Mucosa of rectum (tissue), 2 donors: ENCODE data around the gene HLA-F.

Experiments used
- H3K27ac ChIP-seq, 2 donors: one replicate each; pipeline ENCODE4 v1.7.0; 2013; ENCODE audit warnings: inconsistent platforms in 2 of 2, low read depth in 2 of 2, low read length in 2 of 2
- H3K27me3 ChIP-seq, 2 donors: one replicate each; pipeline ENCODE4 v1.7.0; 2013; ENCODE audit warnings: low read length in 2 of 2; ENCODE audit not compliant: control insufficient read depth in 2 of 2, insufficient read depth in 2 of 2
- H3K36me3 ChIP-seq, 2 donors: one replicate each; pipeline ENCODE4 v1.7.0; 2013; ENCODE audit warnings: low read length in 2 of 2; ENCODE audit not compliant: control insufficient read depth in 2 of 2, insufficient read depth in 2 of 2
- H3K4me1 ChIP-seq, 2 donors: one replicate each; pipeline ENCODE4 v1.7.0; 2013; ENCODE audit warnings: low read length in 2 of 2, mild to moderate bottlenecking in 1 of 2; ENCODE audit not compliant: control insufficient read depth in 2 of 2, insufficient read depth in 2 of 2
- H3K4me3 ChIP-seq, 2 donors: one replicate each; pipeline ENCODE4 v1.7.0; 2013; ENCODE audit warnings: low read length in 2 of 2
- H3K9ac ChIP-seq, 2 donors: one replicate each; pipeline ENCODE4 v1.7.0; 2013; ENCODE audit warnings: low read length in 2 of 2, low read depth in 1 of 2, mild to moderate bottlenecking in 1 of 2
- H3K9me3 ChIP-seq, 2 donors: one replicate each; pipeline ENCODE4 v1.7.0; 2013; ENCODE audit warnings: low read length in 2 of 2; ENCODE audit not compliant: control insufficient read depth in 2 of 2
- donor health status: healthy.
- donor health status: Normal muscosa, but diverticular disease.

Gene HLA-F

DNA sequence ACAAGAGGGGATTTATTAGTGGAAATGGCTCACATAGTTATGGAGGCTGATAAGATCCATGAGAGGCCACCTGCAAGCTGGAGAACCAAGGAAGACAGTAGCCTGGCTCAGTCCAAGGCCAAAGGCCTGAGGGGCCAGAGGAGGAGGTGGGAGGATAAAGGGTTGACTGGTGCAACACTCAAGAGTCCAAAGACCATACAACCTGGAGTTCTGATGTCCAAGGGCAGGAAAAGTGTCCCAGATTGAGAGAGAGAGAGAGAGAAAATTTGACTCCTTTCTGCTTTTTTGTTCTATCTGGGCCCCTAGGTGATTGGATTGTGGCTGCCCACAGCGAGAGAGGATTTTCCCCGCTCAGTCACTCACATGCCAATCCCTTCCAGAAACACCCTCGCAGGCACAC is 8.0 kb downstream of the HLA-F start:
- H3K27ac ChIP-seq: no peak overlapping the region
- H3K36me3 ChIP-seq: peaks cover 11 to 17% of the 10 kb centered on the region in 2 donors
- H3K9me3 ChIP-seq: no peaks in the 10 kb centered on the region
- no peak overlapping the region for H3K4me3 ChIP-seq
- H3K4me1 ChIP-seq: no peaks in the 10 kb centered on the region
- H3K27me3 ChIP-seq: no peaks in the 10 kb centered on the region
- H3K9ac ChIP-seq: no peak overlapping the region

DNA sequence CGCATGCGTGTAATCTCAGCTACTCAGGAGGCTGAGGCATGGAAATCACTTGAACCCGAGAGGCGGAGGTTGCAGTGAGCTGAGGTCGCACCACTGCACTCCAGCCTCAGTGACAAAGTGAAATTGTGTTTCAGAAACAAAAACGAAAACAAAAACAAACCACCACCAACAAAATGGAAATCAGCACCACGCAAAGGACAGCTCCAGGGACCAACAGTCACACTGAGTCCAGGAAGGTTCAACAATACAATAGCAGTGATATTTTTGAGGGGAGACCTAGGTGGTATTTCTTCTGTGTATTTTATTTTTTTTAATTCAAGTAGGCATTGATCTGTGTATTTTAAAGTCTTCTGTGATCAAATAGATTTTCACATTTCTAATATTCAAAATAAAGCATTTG is 9.8 kb downstream of the HLA-F start:
- Histone ChIP-seq H3K36me3 (peaks cover 0 to 1% of the 10 kb centered on the region in 2 donors), H3K27me3 (no peaks in the 10 kb centered on the region), H3K27ac (no peak overlapping the region), H3K4me3 (no peak overlapping the region), H3K9ac (no peak overlapping the region), H3K4me1 (no peaks in the 10 kb centered on the region), H3K9me3 (no peaks in the 10 kb centered on the region)

DNA sequence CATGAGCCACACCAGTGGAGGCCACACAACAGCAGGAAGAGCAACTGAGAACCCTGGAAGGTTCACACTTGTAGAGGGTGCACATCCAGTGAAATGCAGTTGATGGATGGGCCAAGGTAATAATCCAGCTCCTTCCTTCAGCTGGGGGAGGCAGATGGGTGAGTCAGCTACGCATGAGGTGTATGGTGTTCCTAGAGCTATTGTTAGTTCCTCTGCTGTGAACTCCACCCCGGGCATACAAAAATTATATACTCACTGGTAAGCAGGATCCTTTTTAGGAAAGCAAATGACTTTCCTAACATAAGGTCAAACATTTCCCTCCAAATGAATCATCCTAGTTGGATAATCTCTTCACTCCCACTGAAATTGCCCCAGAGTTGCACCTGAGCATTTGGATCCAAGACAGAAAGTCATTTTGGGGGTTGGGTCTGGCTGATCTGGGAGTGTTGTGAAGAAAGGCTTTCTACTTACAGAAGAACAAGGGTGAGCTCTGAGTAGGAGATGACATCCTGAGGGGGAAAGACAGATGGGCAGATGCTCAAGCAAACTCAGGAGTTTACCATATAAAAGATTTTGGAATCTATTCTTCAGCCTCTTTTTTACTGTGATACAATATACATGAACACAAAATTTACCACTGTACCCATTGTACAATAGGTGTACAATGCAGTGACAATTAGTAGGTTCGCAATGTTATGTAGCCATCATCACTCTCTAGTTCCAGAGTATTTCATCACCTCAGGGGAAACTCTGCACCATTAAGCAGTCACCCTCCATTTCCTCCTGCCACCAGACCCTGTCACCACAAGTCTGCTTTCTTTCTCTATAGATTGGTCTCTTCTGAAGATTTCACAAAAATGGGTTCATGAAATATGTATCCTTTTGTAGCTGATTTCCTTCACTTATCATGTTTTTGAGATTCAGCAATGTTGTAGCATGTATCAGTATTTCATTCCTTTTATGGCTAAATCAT is 11.1 kb downstream of the HLA-F start:
- H3K4me1 ChIP-seq: no peaks in the 10 kb centered on the region
- no peaks in the 10 kb centered on the region for H3K36me3 ChIP-seq
- H3K9ac ChIP-seq: no peak overlapping the region
- H3K27ac ChIP-seq: no peak overlapping the region
- H3K9me3 ChIP-seq: no peaks in the 10 kb centered on the region
- no peaks in the 10 kb centered on the region for H3K27me3 ChIP-seq
- no peak overlapping the region for H3K4me3 ChIP-seq

DNA sequence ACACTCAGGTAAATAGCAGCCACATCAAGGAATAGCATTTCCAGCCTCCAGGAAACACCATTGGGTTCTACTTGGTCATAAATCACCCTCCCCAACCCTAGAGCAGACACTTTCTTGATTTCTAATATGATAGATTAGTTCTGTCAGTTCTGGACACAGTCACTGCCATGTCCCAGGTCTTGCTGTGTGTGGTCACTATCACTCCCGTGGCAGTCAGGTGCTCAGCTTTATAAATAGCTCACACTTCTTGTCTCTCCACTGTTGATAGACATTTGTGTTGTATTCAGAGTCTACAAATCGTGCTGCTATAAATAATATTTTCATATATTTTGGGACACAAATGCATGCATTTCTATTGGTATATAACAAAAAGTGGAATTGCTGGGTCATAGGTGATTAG is 13.3 kb downstream of the HLA-F start:
- Histone ChIP-seq H3K9ac (no peak overlapping the region), H3K27me3 (no peaks in the 10 kb centered on the region), H3K9me3 (no peaks in the 10 kb centered on the region), H3K36me3 (no peaks in the 10 kb centered on the region), H3K4me3 (no peak overlapping the region), H3K27ac (no peak overlapping the region), H3K4me1 (no peaks in the 10 kb centered on the region)

DNA sequence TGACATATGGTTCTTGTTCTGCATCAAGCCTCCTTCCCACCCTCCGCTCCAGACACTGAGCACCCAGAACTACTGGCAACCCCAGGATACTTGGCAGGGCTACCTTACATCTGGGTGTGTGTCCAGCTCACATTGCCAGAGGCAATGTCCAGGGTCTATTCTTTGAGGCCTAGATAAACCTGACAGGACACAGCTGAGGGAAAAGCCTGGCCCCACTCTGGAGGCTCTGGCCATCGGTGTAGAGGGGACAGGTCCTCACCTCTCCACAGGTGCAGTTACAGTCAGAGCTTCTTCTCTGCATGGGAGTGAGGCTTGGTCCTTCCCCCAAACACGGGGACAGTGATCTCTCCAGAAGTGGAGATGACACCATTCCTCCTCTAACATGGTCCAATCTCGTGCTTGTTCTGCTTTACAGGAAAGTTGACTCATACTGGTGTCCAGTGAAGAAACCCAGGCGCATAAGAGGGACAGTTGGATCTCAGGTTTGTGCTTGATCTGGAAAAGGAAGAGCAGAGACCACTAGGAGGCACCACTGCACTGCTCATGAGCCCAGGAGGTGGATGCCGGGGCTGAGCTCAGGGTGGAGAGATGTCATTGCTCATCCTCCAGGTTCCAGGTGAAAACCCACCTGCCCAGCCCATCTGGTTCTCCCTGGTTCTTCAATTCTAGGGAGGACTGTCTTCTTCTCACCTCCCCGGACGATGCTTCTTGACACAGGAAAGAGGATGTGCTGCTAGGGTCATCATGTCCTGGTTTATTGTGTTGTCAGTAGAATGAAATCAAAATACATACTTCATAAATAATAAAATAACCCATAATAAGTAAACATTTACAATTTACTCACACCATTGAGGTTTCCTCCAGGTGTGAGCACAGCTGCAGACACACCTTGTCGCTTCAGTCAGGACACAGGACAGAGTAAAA is 14.7 kb downstream of the HLA-F start:
- H3K36me3 ChIP-seq: no peaks in the 10 kb centered on the region
- H3K4me3 ChIP-seq: no peak overlapping the region
- no peak overlapping the region for H3K9ac ChIP-seq
- H3K27ac ChIP-seq: no peak overlapping the region
- no peaks in the 10 kb centered on the region for H3K9me3 ChIP-seq
- H3K27me3 ChIP-seq: no peaks in the 10 kb centered on the region
- no peaks in the 10 kb centered on the region for H3K4me1 ChIP-seq

DNA sequence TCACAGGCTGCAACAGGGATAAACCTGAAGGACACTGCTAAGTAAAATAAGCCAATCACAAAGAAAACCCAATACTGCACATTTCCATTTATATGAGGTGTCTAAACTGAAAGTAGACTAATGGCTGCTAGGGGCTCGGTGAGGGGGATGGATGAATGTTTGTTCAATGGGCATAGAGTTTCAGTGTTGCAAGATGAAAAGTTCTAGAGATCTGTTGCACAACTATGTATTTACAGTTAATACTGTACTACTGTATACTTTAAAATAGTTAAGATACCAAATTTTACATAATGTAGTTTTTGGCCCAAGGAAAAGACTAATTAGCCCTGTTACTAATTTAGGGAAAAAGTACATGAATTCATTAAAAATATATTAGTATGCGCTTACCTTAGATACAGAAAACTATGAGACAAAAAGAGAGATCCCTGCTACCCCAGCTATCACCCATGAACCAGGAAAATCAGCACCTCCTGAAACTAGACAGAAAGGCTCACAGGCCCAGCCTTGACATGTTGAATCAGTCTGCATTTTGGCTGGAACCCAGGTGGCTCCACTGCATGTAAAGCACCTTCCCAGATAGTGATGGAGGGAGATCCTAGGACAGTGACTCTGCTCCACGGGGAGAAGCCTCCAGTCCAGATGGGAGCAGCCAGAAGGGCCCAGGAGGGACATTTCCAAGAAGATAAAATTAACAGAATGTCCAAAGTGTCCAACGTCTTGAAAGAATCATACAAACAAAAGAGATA is 16.1 kb downstream of the HLA-F start:
- Histone ChIP-seq H3K9me3 (no peaks in the 10 kb centered on the region), H3K27ac (no peak overlapping the region), H3K4me1 (no peaks in the 10 kb centered on the region), H3K36me3 (no peaks in the 10 kb centered on the region), H3K9ac (no peak overlapping the region), H3K27me3 (no peaks in the 10 kb centered on the region), H3K4me3 (no peak overlapping the region)

DNA sequence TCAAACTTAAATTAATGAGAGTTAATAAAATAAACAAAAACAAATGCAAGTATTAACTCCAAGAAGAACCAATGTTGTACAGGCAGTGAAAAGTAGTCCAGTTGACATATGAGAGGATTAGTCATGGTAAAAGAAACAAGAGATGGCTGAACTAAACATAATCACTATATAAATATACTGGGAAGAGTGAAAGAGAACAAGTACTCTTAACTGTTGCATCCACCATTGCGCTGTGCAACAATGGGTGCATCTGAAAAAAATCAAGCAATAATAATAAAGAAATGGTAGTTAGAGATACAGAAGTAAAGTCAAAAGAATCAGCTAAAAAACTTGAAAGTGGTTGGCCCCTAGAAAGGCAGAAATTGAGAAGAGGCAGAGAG is 16.6 kb downstream of the HLA-F start:
- Histone ChIP-seq H3K4me3 (no peak overlapping the region), H3K4me1 (no peaks in the 10 kb centered on the region), H3K27me3 (no peaks in the 10 kb centered on the region), H3K36me3 (no peaks in the 10 kb centered on the region), H3K9ac (no peak overlapping the region), H3K27ac (no peak overlapping the region), H3K9me3 (no peaks in the 10 kb centered on the region)

DNA sequence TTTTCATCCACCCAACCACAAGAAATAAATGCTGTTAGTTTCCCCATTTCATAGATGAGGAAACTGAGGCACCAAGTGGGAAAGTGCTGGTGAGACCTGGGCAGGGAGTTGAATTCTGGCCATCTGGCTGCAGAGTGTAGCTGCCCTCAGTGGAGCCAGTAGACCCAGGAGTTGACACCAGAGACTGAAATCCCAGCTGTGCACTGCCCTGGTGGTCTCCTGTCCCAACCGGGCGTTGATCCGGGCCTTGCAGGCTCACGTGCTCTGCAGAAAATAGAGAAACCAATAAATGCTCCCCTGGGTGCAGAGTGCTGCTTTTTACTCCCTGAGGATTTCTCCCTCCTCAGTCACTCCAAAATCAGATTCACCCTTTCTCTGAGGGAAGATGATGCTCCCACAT is 18.4 kb downstream of the HLA-F start:
- H3K27me3 ChIP-seq: no peaks in the 10 kb centered on the region
- H3K36me3 ChIP-seq: no peaks in the 10 kb centered on the region
- H3K4me1 ChIP-seq: no peaks in the 10 kb centered on the region
- H3K9me3 ChIP-seq: no peaks in the 10 kb centered on the region
- H3K27ac ChIP-seq: no peak overlapping the region
- H3K4me3 ChIP-seq: no peak overlapping the region
- no peak overlapping the region for H3K9ac ChIP-seq

DNA sequence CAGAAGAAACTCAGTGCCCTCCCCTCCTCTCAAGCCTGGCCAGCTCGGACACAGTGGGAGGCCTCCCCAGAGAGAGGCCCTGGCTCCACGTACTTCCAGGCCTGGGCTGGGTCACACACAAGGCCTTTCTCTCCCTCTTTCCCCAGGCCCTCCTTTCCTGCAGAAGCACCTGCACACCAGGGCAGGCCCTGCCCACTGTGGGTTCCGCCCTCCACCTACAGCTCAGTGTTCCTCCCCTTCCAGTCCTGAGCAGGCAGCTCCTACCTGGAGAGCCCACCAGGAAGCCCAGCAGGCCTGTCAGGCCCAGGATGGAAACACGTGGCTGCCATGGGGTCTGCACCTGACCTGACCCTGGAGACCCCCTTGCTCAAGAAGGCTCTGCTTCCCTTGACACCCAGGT is 18.9 kb downstream of the HLA-F start:
- Histone ChIP-seq H3K9me3 (no peaks in the 10 kb centered on the region), H3K4me1 (no peaks in the 10 kb centered on the region), H3K36me3 (no peaks in the 10 kb centered on the region), H3K4me3 (no peak overlapping the region), H3K27ac (no peak overlapping the region), H3K27me3 (no peaks in the 10 kb centered on the region), H3K9ac (no peak overlapping the region)
